CD4-positive, alpha-beta T cell treated with Interleukin-15 for 4 hours (primary cell): Measurements from ENCODE around the gene PPP1R18.
A peak's percentile ranks its signal among the peaks of the same experiment; 100 is the strongest.
"Not testable (repeated sequence)": the region's sequence is repeated elsewhere in the genome, so short reads cannot be mapped to it uniquely, and the experiment has no call there.

Experiments used
- DNase-seq: peaks from one replicate; pipeline ENCODE4 v3.0.0-alpha.2; 2020; ENCODE audit warnings: low spot score

Gene PPP1R18

GRCh38 chr6:30666300-30666699 is 20.1 kb downstream of the PPP1R18 start:
- not testable (repeated sequence) for DNase-seq

GRCh38 chr6:30664994-30665767 is 21.3 kb downstream of the PPP1R18 start:
- DNase-seq, result no peak

- not testable (repeated sequence) for DNase-seq
Observed at GRCh38 chr6:30657922-30658321, 28.5 kb downstream of the PPP1R18 start.

DNA sequence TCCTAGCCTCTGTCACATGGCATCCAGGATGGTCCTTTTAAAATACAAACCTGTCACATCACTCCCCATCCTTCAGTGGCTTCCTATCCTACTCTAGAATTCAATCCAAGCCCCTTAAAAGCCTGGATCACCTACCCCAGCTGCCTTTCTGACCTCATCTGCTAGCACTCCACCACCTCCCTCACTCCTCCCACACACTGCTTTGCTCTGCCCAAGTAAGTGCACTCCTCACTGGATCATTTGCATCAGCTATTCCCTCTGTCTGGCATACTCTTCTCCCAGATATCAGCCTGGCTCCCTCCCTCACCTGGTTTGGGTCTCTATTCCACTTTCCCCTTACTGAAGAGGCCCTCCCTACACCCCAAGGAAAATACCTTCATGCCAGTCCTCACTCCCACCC is 29.0 kb downstream of the PPP1R18 start:
- no peak for DNase-seq

GRCh38 chr6:30656513-30656912 is 29.9 kb downstream of the PPP1R18 start:
- DNase-seq, result no peak

DNA sequence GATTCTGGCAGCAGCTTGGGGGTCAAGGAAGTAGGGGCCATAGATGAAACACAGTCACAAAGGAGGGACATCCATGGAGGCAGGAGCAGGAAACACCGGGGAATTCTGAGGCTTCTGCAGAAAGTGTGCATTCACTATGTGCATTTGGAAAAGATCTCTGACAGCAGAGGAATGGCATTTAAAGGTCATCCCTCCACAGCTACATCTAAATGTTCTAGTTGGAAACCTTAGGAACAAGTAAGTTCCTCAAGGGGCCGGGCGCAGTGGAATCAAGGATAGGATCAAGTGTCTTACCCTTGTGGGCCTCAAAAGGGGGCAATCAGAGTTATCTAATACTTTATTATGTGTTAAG is 30.7 kb downstream of the PPP1R18 start:
- DNase-seq, result no peak

- no peak for DNase-seq
Observed at GRCh38 chr6:30654798-30655742, 31.4 kb downstream of the PPP1R18 start.

- no peak for DNase-seq
Observed at GRCh38 chr6:30651143-30651542, 35.3 kb downstream of the PPP1R18 start.

DNA sequence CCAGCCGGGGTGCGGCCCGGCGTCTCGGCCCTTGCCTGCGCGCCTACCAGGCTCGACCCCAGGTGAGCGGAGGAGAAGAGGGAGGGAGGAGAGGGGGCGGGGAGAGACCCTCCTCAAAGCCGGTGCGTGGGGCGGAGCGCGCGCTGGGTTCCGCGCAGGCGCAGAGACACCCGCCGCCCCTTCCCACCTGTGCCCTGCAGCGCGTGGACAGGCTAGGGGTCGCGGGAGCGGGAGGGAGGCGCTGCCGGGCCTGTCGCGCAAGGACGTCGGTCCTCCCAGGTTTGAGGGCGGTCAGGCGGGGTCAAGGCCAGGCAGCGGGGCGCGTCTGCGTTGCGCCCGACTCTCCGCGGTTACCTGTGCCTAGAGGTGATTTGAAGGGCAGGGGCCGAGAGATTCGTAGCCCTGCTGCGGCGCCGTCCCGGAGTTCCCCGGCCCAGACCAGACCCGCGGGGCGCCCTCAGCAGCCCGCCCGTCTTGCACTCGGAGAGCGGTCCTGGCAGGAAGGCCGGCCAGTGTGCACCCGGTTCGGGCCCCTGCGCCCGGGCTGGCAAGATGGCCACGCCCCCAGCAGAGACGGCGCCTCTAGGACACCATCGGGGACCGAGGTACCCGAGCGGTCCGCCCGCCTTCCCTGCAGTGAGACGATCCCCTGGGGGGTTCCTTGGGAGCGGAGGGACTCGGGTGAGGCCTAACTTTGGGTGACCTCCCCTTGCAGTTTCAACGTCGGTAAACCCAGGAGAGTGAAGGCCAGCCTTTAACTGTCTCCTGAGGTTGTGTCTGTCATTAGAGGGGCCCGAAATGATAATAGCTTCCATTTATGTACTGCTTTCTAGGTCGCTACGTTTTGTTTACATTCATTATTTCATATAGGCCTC is 39.0 kb downstream of the PPP1R18 start:
- peak; percentile 62 for DNase-seq

- peak; percentile 95 for DNase-seq
Observed at GRCh38 chr6:30646450-30647241, 39.8 kb downstream of the PPP1R18 start, which contains the start of gene C6orf136. TSS of gene C6orf136 (plus strand) at chr6:30647133. CDS start at chr6:30647232, 99 bp downstream.

DNA sequence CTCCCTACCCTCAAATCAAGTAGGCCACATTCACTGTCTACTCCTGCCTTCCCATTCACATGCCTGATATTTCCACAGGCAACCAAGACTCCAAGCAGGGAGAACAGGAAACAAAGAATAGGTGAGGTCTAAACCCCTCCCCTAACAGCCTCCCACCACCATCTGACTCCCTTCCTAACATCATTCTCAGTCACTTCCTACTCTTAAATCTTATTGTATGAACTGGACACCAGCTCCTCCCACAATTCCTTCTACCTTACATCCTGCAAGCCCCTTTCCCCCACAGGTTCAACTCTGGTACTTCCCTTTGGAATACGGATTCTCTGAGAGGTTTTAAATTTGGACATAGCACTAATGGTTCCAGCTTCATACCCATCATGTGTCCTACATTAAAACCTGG is 40.5 kb downstream of the PPP1R18 start:
- DNase-seq, result no peak

- DNase-seq, result no peak
Observed at GRCh38 chr6:30644769-30645168, 41.7 kb downstream of the PPP1R18 start.

GRCh38 chr6:30643656-30644055 is 42.8 kb downstream of the PPP1R18 start:
- no peak for DNase-seq

DNA sequence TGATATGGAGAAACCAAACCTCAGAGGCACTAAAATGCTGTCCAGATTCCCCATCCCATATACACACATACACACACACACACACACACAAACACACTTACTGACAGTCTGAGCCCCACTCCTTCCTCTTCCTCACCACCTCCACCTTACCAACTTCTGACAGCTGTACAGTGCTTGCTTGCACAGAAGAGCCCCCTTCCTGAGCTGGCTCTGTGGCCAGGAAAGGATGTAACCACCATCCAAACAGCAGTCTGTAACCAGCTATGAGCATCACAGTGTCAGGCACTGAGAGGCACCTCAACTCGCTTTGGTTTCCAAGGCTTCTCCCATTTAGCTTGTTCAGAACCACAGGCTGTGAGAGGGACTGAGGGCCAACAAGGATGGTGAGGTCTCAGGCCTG is 45.4 kb downstream of the PPP1R18 start:
- no peak for DNase-seq

GRCh38 chr6:30640481-30640880 is 46.0 kb downstream of the PPP1R18 start:
- no peak for DNase-seq

GRCh38 chr6:30635834-30636233 is 50.6 kb downstream of the PPP1R18 start:
- no peak for DNase-seq

DNA sequence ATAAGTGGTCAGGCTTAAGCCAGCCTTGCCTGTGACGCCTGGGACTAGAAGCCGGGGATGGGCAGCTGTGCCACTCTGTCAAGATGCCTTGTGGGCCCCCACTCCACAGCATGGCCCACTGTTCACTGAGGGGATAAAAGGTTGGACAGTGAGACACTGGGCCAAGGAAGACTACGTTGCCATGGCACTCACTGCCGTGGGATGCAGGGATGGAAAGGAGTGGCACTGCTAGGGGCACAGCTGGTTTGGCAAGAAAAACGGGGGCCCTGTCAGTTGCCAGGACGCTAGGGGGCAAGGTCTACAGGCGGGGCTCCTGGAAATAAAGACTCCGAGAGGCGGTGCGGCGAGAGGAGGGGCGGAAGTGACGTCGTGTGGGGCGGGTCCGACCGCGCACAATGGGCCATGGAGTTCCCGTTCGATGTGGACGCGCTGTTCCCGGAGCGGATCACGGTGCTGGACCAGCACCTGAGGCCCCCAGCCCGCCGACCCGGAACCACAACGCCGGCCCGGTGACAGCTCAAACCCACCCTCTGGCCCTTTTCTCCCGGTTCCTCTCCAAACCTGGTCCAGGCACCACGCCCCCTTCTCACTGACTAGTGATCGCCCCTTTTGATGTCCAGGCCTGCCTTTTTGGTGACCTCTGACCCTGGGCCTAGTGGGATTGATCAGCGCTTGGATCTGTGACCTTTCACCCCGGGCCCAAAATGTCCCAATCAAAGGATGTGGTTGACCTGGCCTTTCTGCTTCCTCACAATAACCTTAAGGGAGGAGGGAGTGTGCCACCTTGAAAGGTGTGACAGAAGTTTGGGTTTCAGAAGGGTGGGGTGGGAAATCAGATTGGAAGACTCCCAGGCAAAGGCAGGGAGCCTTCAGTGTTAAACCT is 59.7 kb downstream of the PPP1R18 start, which contains the start of gene ATAT1:
Gene ATAT1 (plus strand): TSS at position 391 of the 883 bp plus-strand sequence.
- peak; percentile 87 for DNase-seq
